K562 (cell line): ENCODE results near the gene AFAP1. TPM values are rescaled to one million over a fixed set of nuclear protein-coding genes. Genes with fewer than 3 reads are reported as not detected.

ENCODE experiments used
- ATAC-seq: fragments of 200-7000 bp; cut with Tn5 transposase; 3 replicates; pipeline ENCODE4 v1.9.1; 2020; ENCODE audit warnings: moderate library complexity
- BruUV-seq: library from RNA; stranded (reverse); fragments of 400-500 nt; replicated peaks from 2 replicates; lab custom pipeline; 2021; lab: Mats Ljungman, UMichigan
- CTCF ChIA-PET: fragments of 300-600 bp; formaldehyde crosslinking; extraction: SDS; loops from one replicate; lab custom pipeline; 2021; ENCODE audit warnings: low intra/inter-chr PET ratio; lab: Yijun Ruan, JAX
- POLR2A ChIA-PET: fragments of 300-600, 350-650 bp; sonication (Branson Sonifier 250); formaldehyde crosslinking; extraction: SDS; loops from one replicate; lab custom pipeline; 2021; ENCODE audit warnings: antibody characterized with exemption, inconsistent platforms; lab: Yijun Ruan, JAX
- DNase-seq, 4 experiments: peaks; one replicate each; pipeline versions ENCODE4 v3.0.0 to v3.0.0-alpha.2; 2011 to 2018; ENCODE audit warnings: low spot score in 3 of 4, mixed read lengths in 3 of 4; ENCODE audit errors: extremely low read depth in 1 of 4
- FAIRE-seq: peaks from 2 replicates; lab custom pipeline; 2011; peaks lifted over from hg19 to GRCh38; lab: Jason Lieb, UNC
- H2AFZ ChIP-seq: 2 replicates; pipeline ENCODE4 v1.6.0; 2011; ENCODE audit warnings: low read depth, low read length, control low read depth, inconsistent platforms
- H3K27ac ChIP-seq: fragments of 200-600 bp; 3 replicates; pipeline ENCODE4 v1.8.0; 2011; ENCODE audit warnings: low read depth, mild to moderate bottlenecking, control low read depth, inconsistent platforms, low read length, moderate library complexity, mixed read lengths; ENCODE audit errors: extremely low read depth
- H3K27me3 ChIP-seq, 2 experiments: fragments of 300-600 bp in 1 of 2; 2 replicates in 1 of 2; 3 replicates in 1 of 2; pipeline versions ENCODE4 v1.6.0 to v1.8.0; 2011; ENCODE audit warnings: inconsistent platforms in 2 of 2, low read length in 2 of 2, mild to moderate bottlenecking in 1 of 2, mixed read lengths in 1 of 2, moderate library complexity in 1 of 2; ENCODE audit not compliant: control insufficient read depth in 2 of 2, insufficient read depth in 2 of 2
- H3K36me3 ChIP-seq: fragments of 300-600 bp; 3 replicates; pipeline ENCODE4 v1.8.0; 2011; ENCODE audit warnings: mild to moderate bottlenecking, low read length, inconsistent platforms; ENCODE audit not compliant: control insufficient read depth, insufficient read depth
- H3K4me1 ChIP-seq, 2 experiments: fragments of 200-600 bp in 1 of 2; replicated peaks in 1 of 2; 2 replicates in 1 of 2; 3 replicates in 1 of 2; pipeline versions ENCODE4 v1.5.1 to v1.8.0; 2011; ENCODE audit warnings: inconsistent platforms in 2 of 2, low read length in 2 of 2, mild to moderate bottlenecking in 1 of 2, mixed read lengths in 1 of 2, moderate library complexity in 1 of 2; ENCODE audit not compliant: control insufficient read depth in 2 of 2, insufficient read depth in 2 of 2
- H3K4me2 ChIP-seq: 2 replicates; pipeline ENCODE4 v1.6.1; 2011; ENCODE audit warnings: low read length, control low read depth, inconsistent platforms, mixed read lengths; ENCODE audit not compliant: insufficient read depth
- H3K4me3 ChIP-seq: fragments of 200-600 bp; sonication (generic), shearing (Covaris generic); 2 replicates; pipeline ENCODE4 v1.5.1; 2016; ENCODE audit warnings: control low read depth, inconsistent platforms
- H3K79me2 ChIP-seq: fragments of 200-600 bp; 3 replicates; pipeline ENCODE4 v1.8.0; 2011; ENCODE audit warnings: low read length, inconsistent platforms; ENCODE audit not compliant: control insufficient read depth, insufficient read depth
- H3K9ac ChIP-seq, 2 experiments: 2 replicates each; pipeline versions ENCODE4 v1.6.0 to v1.6.1; 2011; ENCODE audit warnings: low read depth in 2 of 2, low read length in 2 of 2, control low read depth in 1 of 2, inconsistent platforms in 1 of 2, mild to moderate bottlenecking in 1 of 2, mixed read lengths in 1 of 2; ENCODE audit not compliant: insufficient read depth in 1 of 2
- H3K9me1 ChIP-seq: one replicate; pipeline ENCODE4 v1.6.0; 2011; ENCODE audit warnings: inconsistent platforms, mild to moderate bottlenecking, low read length, moderate library complexity; ENCODE audit not compliant: control insufficient read depth, insufficient read depth
- H3K9me3 ChIP-seq: replicated peaks from 2 replicates; pipeline ENCODE4 v1.5.1; 2011; ENCODE audit warnings: low read depth, low read length, inconsistent platforms; ENCODE audit not compliant: control insufficient read depth, insufficient read depth
- H4K20me1 ChIP-seq: replicated peaks from 2 replicates; pipeline ENCODE4 v1.6.1; 2011; ENCODE audit warnings: low read length, inconsistent platforms, mixed read lengths; ENCODE audit not compliant: control insufficient read depth, insufficient read depth
- ADNP ChIP-seq: fragments of 200-800 bp; sonication (Bioruptor generic); IDR thresholded peaks from 2 replicates; pipeline ENCODE4 v1.6.1; 2016; ENCODE audit warnings: missing genetic modification characterization, missing compliant biosample characterization
- BDP1 ChIP-seq: IDR thresholded peaks from 3 replicates; pipeline ENCODE4 v1.6.1; 2011; ENCODE audit not compliant: insufficient read length, insufficient read depth
- FOXA1 ChIP-seq: fragments of 450-650 bp; IDR thresholded peaks from 2 replicates; pipeline ENCODE4 v1.6.1; 2016; ENCODE audit warnings: mild to moderate bottlenecking, borderline replicate concordance
- HCFC1 ChIP-seq: IDR thresholded peaks from 2 replicates; pipeline ENCODE4 v1.6.1; 2012; ENCODE audit warnings: low read depth, low read length, improper control_type of control experiment
- MED1 ChIP-seq: sonication (generic); formaldehyde crosslinking; IDR thresholded peaks from 2 replicates; pipeline ENCODE4 v1.8.1; 2023; ENCODE audit warnings: missing genetic modification reagents, borderline replicate concordance
- NR2C2 ChIP-seq, 2 experiments: fragments of 200-800 bp in 1 of 2; sonication (Bioruptor generic) in 1 of 2; sonication (generic) in 1 of 2; formaldehyde crosslinking in 1 of 2; IDR thresholded peaks; 2 replicates each; pipeline versions ENCODE4 v1.6.1 to v1.8.0; 2016 to 2022; ENCODE audit warnings: mild to moderate bottlenecking in 1 of 2, missing compliant biosample characterization in 1 of 2, missing genetic modification characterization in 1 of 2, missing genetic modification reagents in 1 of 2
- NR3C1 ChIP-seq: sonication (generic); formaldehyde crosslinking; IDR thresholded peaks from 2 replicates; pipeline ENCODE4 v1.8.1; 2022; ENCODE audit warnings: missing genetic modification reagents
- PRMT5 ChIP-seq: sonication (generic); formaldehyde crosslinking; IDR thresholded peaks from 2 replicates; pipeline ENCODE4 v1.5.0; 2020; ENCODE audit warnings: missing genetic modification reagents
- RBM22 ChIP-seq: fragments of 200-400 bp; formaldehyde crosslinking; IDR thresholded peaks from 2 replicates; pipeline ENCODE4 v1.6.1; 2018; ENCODE audit warnings: low read length, low read depth; ENCODE audit not compliant: poor library complexity, severe bottlenecking
- RUNX1 ChIP-seq: sonication (generic); IDR thresholded peaks from 2 replicates; pipeline ENCODE4 v1.6.1; 2016; ENCODE audit warnings: antibody characterized with exemption, low read depth
- TEAD2 ChIP-seq: fragments of 450-650 bp; IDR thresholded peaks from 2 replicates; pipeline ENCODE4 v1.6.1; 2016; ENCODE audit warnings: missing genetic modification characterization, control low read depth, missing compliant biosample characterization
- ZC3H11A ChIP-seq: IDR thresholded peaks from 2 replicates; pipeline ENCODE4 v1.6.1; 2012; ENCODE audit warnings: low read depth, low read length, improper control_type of control experiment
- ZNF561 ChIP-seq: fragments of 450-650 bp; formaldehyde crosslinking; conservative IDR thresholded peaks from 2 replicates; pipeline ENCODE4 v1.4.0; 2020; ENCODE audit warnings: mild to moderate bottlenecking, moderate library complexity
- WGBS: fragments of 100-300 bp; shearing (Covaris generic); methylation state at CpG from one replicate; pipeline ENCODE4 v1.1.6; 2016; ENCODE audit warnings: low coverage, mixed read lengths; ENCODE audit not compliant: insufficient coverage; ENCODE audit errors: missing lambda C conversion rate; 5-methylcytosine and 5-hydroxymethylcytosine counted together
- in situ Hi-C: fragments of 300-500 bp; cut with MboI; formaldehyde crosslinking; loops from 4 replicates; pipeline ENCODE4 v1.15.0; 2018; ENCODE audit warnings: inconsistent platforms, mixed read lengths
- intact Hi-C: fragments of 100-400 bp; cut with micrococcal nuclease; formaldehyde crosslinking; loops from 2 replicates; pipeline ENCODE4 v1.14.2; 2022
- polyA plus RNA-seq, 8 experiments: library from polyadenylated mRNA; depleted of rRNA in 4 of 8; stranded (reverse) in 5 of 8; unstranded in 3 of 8; fragments of >200 nt; fragmentation: Nextera tagmentation in 2 of 8; fragmentation: Illumina TruSeq in 1 of 8; extraction: Ambion mirVana in 2 of 8; extraction: Trizol in 1 of 8; gene quantifications; 2 replicates each; pipeline versions ENCODE4 v1.2.1 to v1.2.3, GENCODE V29; 2011 to 2014; ENCODE audit warnings: inconsistent platforms in 1 of 8, missing spikeins in 1 of 8
- total RNA-seq, 7 experiments: library from RNA; depleted of rRNA in 6 of 7; stranded (reverse); fragments of >200 nt in 6 of 7; fragmentation: Illumina TruSeq in 2 of 7; extraction: Trizol in 2 of 7; gene quantifications; 2 replicates each; pipeline versions ENCODE4 v1.2.1 to v1.2.3, GENCODE V29; 2011 to 2021; ENCODE audit warnings: low replicate concordance in 1 of 7
- TF ChIP-seq, protein P1 (sequence below): fragments of 450-650 bp; IDR thresholded peaks from 2 replicates; pipeline ENCODE4 v1.6.1; 2017; ENCODE audit warnings: mild to moderate bottlenecking, moderate library complexity
- TF ChIP-seq, protein P2 (sequence below): sonication (generic); formaldehyde crosslinking; IDR thresholded peaks from 2 replicates; pipeline ENCODE4 v1.9.0; 2022; ENCODE audit warnings: mild to moderate bottlenecking, missing genetic modification reagents

Gene AFAP1
- total and polyA plus RNA-seq, 9 of the 15 experiments (the other 6 are each of a cell fraction or from before 2014, with no cell fraction given): 0.07 to 0.42 (median 0.12) TPM; not detected in 1

DNA sequence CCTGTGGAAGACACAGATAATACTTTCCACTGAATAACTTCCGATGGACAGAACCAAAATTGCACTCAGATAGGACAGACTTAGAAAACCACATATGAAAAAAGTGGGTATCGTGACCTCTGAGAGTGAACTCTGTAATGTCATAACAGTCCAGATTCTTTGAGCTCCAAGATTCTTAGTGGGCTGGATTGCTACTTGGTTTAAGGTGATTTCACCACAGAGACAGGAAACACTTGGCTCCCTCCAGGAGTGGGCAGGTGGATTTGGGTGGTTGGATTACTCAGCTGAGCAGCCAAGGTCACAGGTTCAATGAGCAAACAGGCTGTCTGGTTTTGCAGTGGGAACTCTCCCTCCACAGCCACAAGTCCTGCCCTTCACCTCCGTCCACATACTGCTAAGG is 126.0 kb downstream of the AFAP1 start:
- no peaks in the 10 kb centered on the region for H3K36me3 ChIP-seq
- BruUV-seq: no TSS peak
- peaks cover 40 to 56% of the 10 kb centered on the region in 2 experiments for H3K27me3 ChIP-seq
- ChIA-PET CTCF (interaction anchor here (0.7 kb wide), 1 partner anchor 11 kb away, joined by 3 read pairs; no protein-coding TSS in a partner anchor), POLR2A (interaction anchor here (0.9 kb wide), 1 partner anchor 217 kb away, joined by 3 read pairs; no protein-coding TSS in a partner anchor)
- in situ Hi-C loops (no loop called here), intact Hi-C loops (no loop called here)
- no peaks in the 10 kb centered on the region for H3K4me1 ChIP-seq
- H3K9ac ChIP-seq: no peak overlapping the region
- no peak for FAIRE-seq
- DNase-seq: no peak
- WGBS: 2% methylated on average over 3 of the region's 3 CpGs
- H3K27ac ChIP-seq: no peak overlapping the region
- ATAC-seq: no peak
- H3K4me3 ChIP-seq: no peak overlapping the region
- H3K4me2 ChIP-seq: no peak overlapping the region
- H3K9me3 ChIP-seq: no peaks in the 10 kb centered on the region
- H4K20me1 ChIP-seq: no peaks in the 10 kb centered on the region
- H2AFZ ChIP-seq: no peak overlapping the region
- no peaks in the 10 kb centered on the region for H3K79me2 ChIP-seq
- TF ChIP-seq NR2C2 (CRISPR knock-in tag; IDR thresholded peaks at IDR 0.05): no peak
- peak; percentile 12; the same call in 1 of the 2 replicates for TF ChIP-seq NR2C2 (tag; IDR thresholded peaks at IDR 0.05)
- TF ChIP-seq HCFC1: no peak
- H3K9me1 ChIP-seq: no peaks in the 10 kb centered on the region

DNA sequence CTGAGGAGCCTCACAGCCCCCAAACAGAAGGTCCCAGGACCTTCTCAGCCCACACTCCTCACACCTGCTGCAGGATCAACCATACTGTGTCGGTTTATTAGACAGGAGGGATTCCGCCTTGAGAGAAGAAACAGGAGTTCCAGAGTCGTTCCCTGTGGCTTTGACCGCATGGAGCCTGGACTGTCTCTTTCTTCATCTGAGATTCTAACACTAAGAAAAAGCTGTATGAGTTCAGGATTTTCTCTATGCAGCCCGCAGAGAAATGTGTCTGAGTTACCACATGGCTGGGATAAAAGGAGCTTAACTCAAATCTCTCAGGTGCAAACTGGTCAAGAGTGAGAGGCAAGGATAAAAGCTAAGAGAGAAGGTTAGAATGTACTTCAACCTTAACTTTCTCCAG is 126.7 kb downstream of the AFAP1 start:
- no peaks in the 10 kb centered on the region for H3K4me1 ChIP-seq
- no peak for ATAC-seq
- no peak for FAIRE-seq
- no peak overlapping the region for H2AFZ ChIP-seq
- H3K36me3 ChIP-seq: no peaks in the 10 kb centered on the region
- no peak overlapping the region for H3K4me2 ChIP-seq
- no peak overlapping the region for H3K4me3 ChIP-seq
- intact Hi-C loops (no loop called here), in situ Hi-C loops (no loop called here)
- ChIA-PET POLR2A (interaction anchor here (0.9 kb wide), 1 partner anchor 217 kb away, joined by 3 read pairs; no protein-coding TSS in a partner anchor), CTCF (no interaction called here)
- no peak for DNase-seq
- H4K20me1 ChIP-seq: no peaks in the 10 kb centered on the region
- peaks cover 42 to 57% of the 10 kb centered on the region in 2 experiments for H3K27me3 ChIP-seq
- no peaks in the 10 kb centered on the region for H3K79me2 ChIP-seq
- no peaks in the 10 kb centered on the region for H3K9me1 ChIP-seq
- no peak overlapping the region for H3K27ac ChIP-seq
- BruUV-seq: no TSS peak
- 6% methylated on average over 5 of the region's 5 CpGs for WGBS
- no peaks in the 10 kb centered on the region for H3K9me3 ChIP-seq
- H3K9ac ChIP-seq: no peak overlapping the region
- TF ChIP-seq RBM22 (no peak), RUNX1 (no peak), FOXA1 (no peak), ZNF561 (CRISPR knock-in tag) (no peak), PRMT5 (CRISPR knock-in tag) (no peak), MED1 (CRISPR knock-in tag) (no peak), NR3C1 (CRISPR knock-in tag) (no peak), TEAD2 (tag) (no peak), ZC3H11A (no peak), ADNP (tag) (no peak), BDP1 (no peak)
- TF ChIP-seq, protein P1, sequence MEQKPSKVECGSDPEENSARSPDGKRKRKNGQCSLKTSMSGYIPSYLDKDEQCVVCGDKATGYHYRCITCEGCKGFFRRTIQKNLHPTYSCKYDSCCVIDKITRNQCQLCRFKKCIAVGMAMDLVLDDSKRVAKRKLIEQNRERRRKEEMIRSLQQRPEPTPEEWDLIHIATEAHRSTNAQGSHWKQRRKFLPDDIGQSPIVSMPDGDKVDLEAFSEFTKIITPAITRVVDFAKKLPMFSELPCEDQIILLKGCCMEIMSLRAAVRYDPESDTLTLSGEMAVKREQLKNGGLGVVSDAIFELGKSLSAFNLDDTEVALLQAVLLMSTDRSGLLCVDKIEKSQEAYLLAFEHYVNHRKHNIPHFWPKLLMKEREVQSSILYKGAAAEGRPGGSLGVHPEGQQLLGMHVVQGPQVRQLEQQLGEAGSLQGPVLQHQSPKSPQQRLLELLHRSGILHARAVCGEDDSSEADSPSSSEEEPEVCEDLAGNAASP: no peak
- TF ChIP-seq, protein P2, sequence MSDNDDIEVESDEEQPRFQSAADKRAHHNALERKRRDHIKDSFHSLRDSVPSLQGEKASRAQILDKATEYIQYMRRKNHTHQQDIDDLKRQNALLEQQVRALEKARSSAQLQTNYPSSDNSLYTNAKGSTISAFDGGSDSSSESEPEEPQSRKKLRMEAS (CRISPR knock-in tag): no peak
